Endodermal cell (in vitro differentiated cells): ENCODE data around the gene LLGL2. TPM values are rescaled to one million over a fixed set of nuclear protein-coding genes. Genes with fewer than 3 reads are reported as not detected.

Experiments used
- DNase-seq: peaks from one replicate; pipeline ENCODE4 v3.0.0-alpha.2; 2017
- H3K27ac ChIP-seq: 2 replicates; pipeline ENCODE4 v1.5.1; 2013; ENCODE audit warnings: mild to moderate bottlenecking, low read depth, low read length, moderate library complexity
- H3K27me3 ChIP-seq: 2 replicates; pipeline ENCODE4 v1.6.1; 2013; ENCODE audit warnings: mild to moderate bottlenecking, low read length, moderate library complexity; ENCODE audit not compliant: insufficient read depth, control insufficient read depth, poor library complexity, severe bottlenecking
- H3K36me3 ChIP-seq: 2 replicates; pipeline ENCODE4 v1.7.0; 2013; ENCODE audit warnings: mild to moderate bottlenecking, low read length, moderate library complexity; ENCODE audit not compliant: control insufficient read depth, insufficient read depth
- H3K4me1 ChIP-seq: one replicate; pipeline ENCODE4 v1.7.0; 2013; ENCODE audit warnings: low read length; ENCODE audit not compliant: control insufficient read depth, insufficient read depth
- H3K4me3 ChIP-seq: 2 replicates; pipeline ENCODE4 v1.5.1; 2013; ENCODE audit warnings: mild to moderate bottlenecking, low read length, moderate library complexity
- H3K9ac ChIP-seq: 2 replicates; pipeline ENCODE4 v1.6.1; 2013; ENCODE audit warnings: mild to moderate bottlenecking, low read length, moderate library complexity; ENCODE audit not compliant: poor library complexity, severe bottlenecking; ENCODE audit errors: extremely low read depth
- H3K9me3 ChIP-seq: 2 replicates; pipeline ENCODE4 v1.6.1; 2013; ENCODE audit warnings: mild to moderate bottlenecking, low read length, moderate library complexity; ENCODE audit not compliant: control insufficient read depth
- H3K27ac Mint-ChIP-seq: 2 replicates; pipeline ENCODE4 v1.8.0; 2020; ENCODE audit warnings: mixed read lengths
- H3K27me3 Mint-ChIP-seq: 2 replicates; pipeline ENCODE4 v1.8.0; 2021; ENCODE audit warnings: mild to moderate bottlenecking, mixed read lengths; ENCODE audit not compliant: insufficient read depth
- H3K36me3 Mint-ChIP-seq: 2 replicates; pipeline ENCODE4 v1.8.0; 2020; ENCODE audit warnings: low read depth, mixed read lengths
- H3K4me1 Mint-ChIP-seq: 2 replicates; pipeline ENCODE4 v1.8.0; 2020; ENCODE audit warnings: mixed read lengths
- H3K4me3 Mint-ChIP-seq: 2 replicates; pipeline ENCODE4 v1.8.0; 2020; ENCODE audit warnings: mild to moderate bottlenecking, moderate library complexity, mixed read lengths
- H3K9me3 Mint-ChIP-seq: 2 replicates; pipeline ENCODE4 v1.8.0; 2020; ENCODE audit warnings: mild to moderate bottlenecking, mixed read lengths
- WGBS, 2 experiments: methylation state at CpG; one replicate each; pipeline versions ENCODE4 v1.1.5 to v1.1.7; 2013; ENCODE audit warnings: missing lambda C conversion rate in 2 of 2, mixed read lengths in 1 of 2; ENCODE audit not compliant: insufficient coverage in 1 of 2, insufficient read length in 1 of 2; 5-methylcytosine and 5-hydroxymethylcytosine counted together
- total RNA-seq, 2 donors: library from RNA; stranded (reverse); fragmentation: NEBNext Ultra II Directional in 1 of 2; extraction: Animal tissue kit (Norgen Biotek cat#: 25700) in 1 of 2; gene quantifications; 2 replicates in 1 of 2; 3 replicates in 1 of 2; pipeline ENCODE4 v1.2.1, GENCODE V29; 2021
- TF ChIP-seq, protein P1 (sequence below): fragments of 200-600 bp; sonication (generic); conservative IDR thresholded peaks from 2 replicates; pipeline ENCODE4 v1.5.0; 2021; ENCODE audit warnings: antibody characterized with exemption, mild to moderate bottlenecking

LLGL2 gene
- total RNA-seq, 2 donors from 2014 or later: 128 to 149 TPM

DNA sequence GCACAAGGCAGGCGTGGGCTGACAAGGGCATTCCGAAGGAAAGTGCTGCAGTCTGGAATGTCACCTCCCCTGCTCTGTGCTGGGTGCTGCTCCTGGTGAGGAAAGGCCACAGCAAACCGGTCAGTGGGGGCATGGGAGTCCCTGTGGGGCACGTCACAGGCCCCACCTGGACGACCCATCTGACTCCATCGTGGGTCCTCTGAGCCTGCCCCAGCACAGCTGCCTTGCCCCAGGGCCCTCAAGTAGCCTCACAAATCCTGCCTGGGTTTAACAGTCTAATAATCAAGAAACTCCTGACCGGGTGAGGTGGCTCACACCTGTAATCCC lies 59.3 kb downstream of the LLGL2 start:
- Mint-ChIP-seq H3K27ac (no peak overlapping the region), H3K36me3 (no peaks in the 10 kb centered on the region), H3K4me3 (no peak overlapping the region), H3K27me3 (peaks cover 6% of the 10 kb centered on the region), H3K4me1 (no peaks in the 10 kb centered on the region), H3K9me3 (peaks cover 16% of the 10 kb centered on the region)
- TF ChIP-seq, protein P1, sequence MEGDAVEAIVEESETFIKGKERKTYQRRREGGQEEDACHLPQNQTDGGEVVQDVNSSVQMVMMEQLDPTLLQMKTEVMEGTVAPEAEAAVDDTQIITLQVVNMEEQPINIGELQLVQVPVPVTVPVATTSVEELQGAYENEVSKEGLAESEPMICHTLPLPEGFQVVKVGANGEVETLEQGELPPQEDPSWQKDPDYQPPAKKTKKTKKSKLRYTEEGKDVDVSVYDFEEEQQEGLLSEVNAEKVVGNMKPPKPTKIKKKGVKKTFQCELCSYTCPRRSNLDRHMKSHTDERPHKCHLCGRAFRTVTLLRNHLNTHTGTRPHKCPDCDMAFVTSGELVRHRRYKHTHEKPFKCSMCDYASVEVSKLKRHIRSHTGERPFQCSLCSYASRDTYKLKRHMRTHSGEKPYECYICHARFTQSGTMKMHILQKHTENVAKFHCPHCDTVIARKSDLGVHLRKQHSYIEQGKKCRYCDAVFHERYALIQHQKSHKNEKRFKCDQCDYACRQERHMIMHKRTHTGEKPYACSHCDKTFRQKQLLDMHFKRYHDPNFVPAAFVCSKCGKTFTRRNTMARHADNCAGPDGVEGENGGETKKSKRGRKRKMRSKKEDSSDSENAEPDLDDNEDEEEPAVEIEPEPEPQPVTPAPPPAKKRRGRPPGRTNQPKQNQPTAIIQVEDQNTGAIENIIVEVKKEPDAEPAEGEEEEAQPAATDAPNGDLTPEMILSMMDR: no peak
- Histone ChIP-seq H3K4me3 (no peak overlapping the region), H3K27me3 (peaks cover 12% of the 10 kb centered on the region), H3K36me3 (no peaks in the 10 kb centered on the region), H3K9ac (no peak overlapping the region), H3K4me1 (no peaks in the 10 kb centered on the region), H3K27ac (no peak overlapping the region), H3K9me3 (no peaks in the 10 kb centered on the region)
- 85 to 86% methylated on average over 4 to 7 of the region's 7 CpGs for WGBS, 2 experiments
- peak; percentile 42 for DNase-seq

DNA sequence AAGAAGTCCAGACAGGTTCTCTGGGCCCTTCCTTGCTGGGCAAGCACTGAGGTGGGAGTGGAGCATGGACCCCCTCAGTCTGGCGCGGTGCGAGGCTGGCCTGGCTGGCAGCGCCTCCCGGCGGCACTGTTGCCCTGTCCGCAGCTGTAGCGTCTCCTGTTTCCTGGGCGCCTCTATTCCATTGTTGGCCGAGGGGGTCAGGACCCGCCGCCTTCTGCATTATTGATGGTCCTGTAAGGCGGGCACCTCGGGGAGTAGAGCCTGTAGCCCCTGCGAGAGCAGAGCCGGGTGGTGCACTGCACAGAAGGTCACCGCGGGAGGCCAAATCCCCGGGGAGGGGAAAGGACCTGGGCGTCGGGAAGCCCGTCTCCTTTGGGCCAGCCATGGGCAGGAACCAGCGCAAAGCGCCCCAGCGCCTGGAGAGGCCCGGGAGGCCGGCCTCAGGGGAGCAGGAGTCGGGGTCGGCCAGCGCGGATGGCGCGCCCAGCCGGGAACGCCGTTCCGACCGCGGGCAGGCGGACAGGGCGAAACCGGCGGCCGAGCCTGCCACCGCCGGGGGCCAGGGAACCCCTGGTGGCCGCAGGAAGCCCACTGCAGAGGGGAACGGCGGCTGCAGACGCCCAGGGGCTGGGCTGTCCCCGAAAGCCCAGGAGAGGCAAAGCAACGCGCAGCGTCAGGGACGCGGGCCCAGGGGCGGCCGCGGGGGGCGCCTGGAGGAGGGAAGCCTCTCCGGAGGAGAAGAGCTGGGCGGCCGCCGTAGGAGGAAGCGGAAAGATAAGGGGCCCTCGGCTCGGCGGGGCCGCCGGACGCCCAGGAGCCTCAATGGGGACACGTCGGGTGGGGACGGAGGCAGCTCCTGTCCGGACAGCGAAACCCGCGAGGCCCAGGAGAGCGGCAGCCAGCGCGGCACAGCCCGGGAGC lies 62.4 kb downstream of the LLGL2 start, which contains the start of gene MYO15B:
MYO15B (plus strand) TSS at position 126 of the 921 bp plus-strand sequence; CDS start at position 384, 258 bp downstream.
- no peak within 1 kb of the TSS for H3K27ac Mint-ChIP-seq
- peak within 1 kb of the TSS; percentile 30 for H3K9ac ChIP-seq
- H3K9me3 Mint-ChIP-seq: peaks cover 11% of the 10 kb centered on the region
- H3K27ac ChIP-seq: no peak within 1 kb of the TSS
- H3K9me3 ChIP-seq: no peaks in the 10 kb centered on the region
- peaks cover 12% of the 10 kb centered on the region for H3K27me3 ChIP-seq
- peak within 1 kb of the TSS; percentile 55 for H3K4me3 Mint-ChIP-seq
- H3K27me3 Mint-ChIP-seq: peaks cover 3% of the 10 kb centered on the region
- TF ChIP-seq, protein P1: peak; percentile 64
- DNase-seq: peak; percentile 93
- WGBS, 2 experiments: 16 to 26% methylated on average over 49 to 82 of the region's 82 CpGs
- no peaks in the 10 kb centered on the region for H3K36me3 ChIP-seq
- peak within 1 kb of the TSS; percentile 45 for H3K4me3 ChIP-seq
- peaks cover 2% of the 10 kb centered on the region for H3K4me1 Mint-ChIP-seq
- no peaks in the 10 kb centered on the region for H3K4me1 ChIP-seq
- no peaks in the 10 kb centered on the region for H3K36me3 Mint-ChIP-seq

DNA sequence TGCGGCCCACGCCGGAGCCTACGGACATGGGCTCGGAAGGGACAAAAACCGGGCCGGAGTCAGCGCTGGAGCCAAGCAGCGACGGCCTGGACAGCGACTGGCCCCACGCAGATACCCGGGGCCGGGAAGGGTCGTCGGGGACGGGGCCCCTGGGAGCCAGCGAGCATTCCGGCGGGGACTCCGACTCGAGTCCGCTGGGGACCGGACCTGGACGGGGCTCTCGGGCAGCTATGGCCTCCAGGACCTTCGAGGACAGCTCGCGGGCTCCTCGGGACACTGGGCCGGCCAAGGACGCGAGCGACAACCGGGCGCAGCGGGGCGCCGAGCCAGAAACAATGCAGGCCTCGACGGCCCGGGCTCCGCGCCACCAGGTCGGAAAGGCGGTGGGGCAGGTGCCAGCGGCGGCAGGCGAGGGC lies 63.1 kb downstream of the LLGL2 start:
- peak overlapping the region; percentile 30 for H3K9ac ChIP-seq
- no peak for DNase-seq

More for the DNA sequence above, 63.1 kb downstream of the LLGL2 start:
- H3K27me3 ChIP-seq: peaks cover 12% of the 10 kb centered on the region
- H3K4me3 ChIP-seq: peak overlapping the region; percentile 45
- no peaks in the 10 kb centered on the region for H3K36me3 ChIP-seq
- H3K9me3 ChIP-seq: no peaks in the 10 kb centered on the region
- no peak overlapping the region for H3K27ac ChIP-seq
- Mint-ChIP-seq H3K27me3 (peaks cover 3% of the 10 kb centered on the region), H3K36me3 (no peaks in the 10 kb centered on the region), H3K9me3 (peaks cover 11% of the 10 kb centered on the region), H3K4me3 (peak overlapping the region; percentile 55), H3K27ac (no peak overlapping the region), H3K4me1 (peaks cover 2% of the 10 kb centered on the region)
- TF ChIP-seq, protein P1: no peak
- no peaks in the 10 kb centered on the region for H3K4me1 ChIP-seq
- 19 to 29% methylated on average over 32 to 49 of the region's 49 CpGs for WGBS, 2 experiments
